H1 (cell line): ENCODE measurements around the gene ASS1. TPM values are rescaled to one million over a fixed set of nuclear protein-coding genes. Genes with fewer than 3 reads are reported as not detected.

Experiments
- CBX8 ChIP-seq: fragments of 300-800, 300-1000 bp; sonication (generic); IDR thresholded peaks from 2 replicates; pipeline ENCODE4 v1.7.1; 2016; ENCODE audit warnings: low read depth, low read length, borderline replicate concordance
- polyA plus RNA-seq, 7 experiments: library from polyadenylated mRNA; depleted of rRNA in 3 of 7; stranded (reverse) in 5 of 7; unstranded in 2 of 7; fragments of >200 nt in 5 of 7; fragments of 200-250 nt in 2 of 7; gene quantifications; 1 replicate in 5 of 7; 2 replicates in 1 of 7; 4 replicates in 1 of 7; pipeline versions ENCODE4 v1.2.1 to v1.2.3, GENCODE V29; 2011 to 2013; ENCODE audit warnings: missing spikeins in 2 of 7, mixed read lengths in 2 of 7
- total RNA-seq: library from RNA; stranded (reverse); fragmentation: NEBNext Ultra II Directional; extraction: Animal tissue kit (Norgen Biotek cat#: 25700); gene quantifications from 2 replicates; pipeline ENCODE4 v1.2.1, GENCODE V29; 2021

Gene ASS1
- total and polyA plus RNA-seq, 2 of the 8 experiments (the other 6 are each of a cell fraction or from before 2014, with no cell fraction given) = 108 to 296 TPM

GRCh38 chr9:130426883-130427282 lies 17.9 kb upstream of the ASS1 start (continued):
- no peak for TF ChIP-seq CBX8
